GM21529 (cell line): ENCODE measurements around the gene NR1D2.
"Not testable (repeated sequence)": the region's sequence is repeated elsewhere in the genome, so short reads cannot be mapped to it uniquely, and the experiment has no call there.

Experiments used
- ATAC-seq: cut with Tn5 transposase; IDR thresholded peaks from one replicate; pipeline ENCODE4 v1.9.1; 2021; ENCODE audit not compliant: unreplicated experiment

Gene NR1D2

DNA sequence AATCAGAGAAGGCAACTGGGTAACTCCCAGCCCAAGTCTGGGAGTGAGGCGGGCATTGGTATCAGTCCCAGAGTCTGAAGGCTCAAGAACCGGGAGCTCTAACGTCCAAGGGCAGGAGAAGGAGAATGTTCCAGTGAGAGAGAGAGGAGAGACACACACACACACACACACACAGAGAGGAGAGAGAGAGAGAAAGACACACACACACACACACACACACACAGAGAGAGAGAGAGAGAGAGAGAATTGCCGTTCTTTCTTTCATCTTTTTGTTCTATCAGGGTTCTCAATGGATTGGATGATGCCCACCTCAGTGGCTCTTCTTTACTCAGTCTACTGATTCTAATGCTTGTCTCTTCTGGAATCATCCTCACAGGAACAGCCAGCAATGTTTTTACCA lies 57.0 kb downstream of the NR1D2 start:
- ATAC-seq, result no peak

DNA sequence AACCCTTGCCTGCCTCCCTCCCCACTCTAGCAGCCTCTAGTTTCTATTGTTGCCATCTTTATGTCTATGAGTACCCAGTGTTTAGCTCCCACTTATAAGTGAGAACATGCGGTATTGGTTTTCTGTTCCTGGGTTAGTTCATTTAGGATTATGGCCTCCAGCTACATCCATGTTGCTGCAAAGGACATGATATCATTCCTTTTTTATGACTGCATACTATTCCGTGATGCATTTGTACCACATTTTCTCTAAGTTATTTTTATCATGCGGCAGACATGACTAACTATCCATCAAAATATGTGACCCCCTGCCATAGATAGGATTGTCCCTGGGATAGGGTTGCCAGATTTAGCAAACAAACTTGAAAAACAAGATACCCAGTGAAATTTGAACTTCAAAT lies 58.4 kb downstream of the NR1D2 start:
- no peak for ATAC-seq

DNA sequence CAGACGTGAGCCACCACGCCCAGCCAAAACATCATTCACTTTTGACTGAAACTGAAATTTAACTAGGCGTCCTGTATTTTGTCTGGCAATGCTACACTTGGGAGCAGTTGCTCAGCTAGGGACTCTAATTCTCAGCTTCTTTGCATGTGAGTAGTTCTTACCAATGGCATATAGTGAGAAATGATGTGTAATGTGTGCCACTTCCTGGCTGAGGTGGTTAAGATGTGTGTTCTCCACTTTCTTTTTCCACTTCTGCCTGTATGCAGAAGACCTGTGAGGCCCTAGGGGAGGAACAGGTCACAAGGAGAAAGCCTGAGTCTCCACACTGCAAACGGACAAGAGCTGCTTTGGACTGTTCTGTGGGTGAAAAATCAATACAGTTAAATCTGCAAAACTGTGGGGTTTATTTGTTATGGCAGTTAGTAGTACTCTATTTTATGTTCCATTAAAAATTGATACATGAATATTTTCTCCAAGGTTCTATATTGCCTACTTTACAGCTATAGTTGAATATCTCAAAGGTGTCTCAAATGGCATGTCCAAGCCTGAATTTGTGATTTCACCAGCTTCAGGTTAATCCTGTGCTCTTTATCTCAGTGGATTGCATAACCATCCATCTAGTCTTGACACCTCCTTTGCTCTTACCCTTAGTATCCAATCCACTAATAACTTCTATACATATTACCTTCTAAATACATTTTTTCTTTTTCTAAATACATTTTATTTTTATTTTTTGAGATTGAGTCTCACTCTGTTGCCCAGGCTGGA lies 59.3 kb downstream of the NR1D2 start:
- peak; percentile 81 for ATAC-seq

DNA sequence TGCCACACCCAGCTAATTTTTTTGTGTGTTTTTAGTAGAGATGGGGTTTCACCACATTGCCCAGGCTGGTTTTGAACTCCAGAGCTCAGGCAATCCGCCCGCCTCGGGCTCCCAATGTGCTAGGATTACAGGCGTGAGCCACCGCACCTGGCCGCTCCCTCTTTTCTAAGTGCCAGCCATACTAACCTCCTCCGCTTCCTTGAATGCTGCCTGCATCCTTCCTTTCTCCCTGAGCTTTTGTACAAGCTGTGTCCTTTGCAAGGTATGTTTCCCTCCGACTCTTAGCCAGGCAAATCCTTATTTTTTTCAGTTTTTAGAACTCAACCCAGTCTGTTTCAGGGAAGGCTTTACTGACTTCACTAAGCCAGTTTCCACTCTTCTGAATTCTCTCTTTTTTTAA lies 60.6 kb downstream of the NR1D2 start:
- ATAC-seq, result no peak

- ATAC-seq, result not testable (repeated sequence)
Observed at GRCh38 chr3:24010834-24011233, 65.7 kb downstream of the NR1D2 start.

DNA sequence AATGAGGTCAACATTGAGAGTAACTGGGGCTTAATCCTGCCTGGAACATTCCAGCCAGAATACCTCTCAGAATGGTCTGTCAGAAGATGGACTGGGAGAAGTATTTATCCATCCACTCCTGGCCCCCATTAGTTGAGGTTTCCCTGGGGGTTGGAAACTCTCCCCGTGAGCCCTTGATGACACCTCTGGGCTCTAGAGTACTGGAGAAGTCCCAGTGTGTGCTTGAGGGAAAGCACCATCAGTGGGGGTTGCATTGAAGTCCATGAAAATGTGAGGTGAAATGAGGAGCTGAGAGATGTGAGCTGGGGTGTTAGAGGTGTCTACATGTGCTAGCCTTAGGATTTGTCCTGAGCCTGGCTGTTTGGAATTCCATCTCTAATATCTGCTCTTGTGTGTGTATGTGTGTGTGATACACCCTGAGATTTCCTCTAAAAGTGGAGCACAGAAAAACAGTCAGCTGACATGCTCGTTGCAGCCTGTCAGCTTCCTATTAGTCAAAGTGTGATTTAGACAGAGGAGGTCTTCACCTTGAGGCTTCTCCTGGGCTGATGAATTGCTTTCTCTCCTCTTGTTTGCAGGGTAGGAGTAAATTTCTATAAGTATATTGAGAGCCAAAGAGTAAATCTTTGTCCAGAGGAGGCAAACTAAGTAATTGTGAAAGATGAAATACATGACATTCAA lies 67.6 kb downstream of the NR1D2 start:
- ATAC-seq, result peak; percentile 75

DNA sequence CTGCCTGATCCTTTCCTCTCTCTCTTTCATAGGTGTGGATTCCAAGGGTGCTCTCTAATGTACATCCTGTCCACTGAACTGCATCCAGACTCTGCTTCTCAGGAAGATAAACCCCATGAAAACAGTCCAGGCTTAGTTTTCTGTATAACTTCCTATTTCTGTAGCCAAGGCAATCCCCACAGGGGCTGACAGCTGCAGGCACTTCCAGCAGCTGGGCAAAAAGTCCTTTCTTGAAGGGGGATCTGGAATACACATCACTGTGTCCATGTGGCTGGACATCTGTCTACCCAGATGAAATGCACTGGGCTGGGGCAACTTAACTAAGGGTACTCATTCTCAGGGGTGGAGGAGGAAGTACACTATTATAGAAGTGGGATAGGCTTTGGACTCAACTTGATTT lies 72.2 kb downstream of the NR1D2 start:
- ATAC-seq, result no peak

DNA sequence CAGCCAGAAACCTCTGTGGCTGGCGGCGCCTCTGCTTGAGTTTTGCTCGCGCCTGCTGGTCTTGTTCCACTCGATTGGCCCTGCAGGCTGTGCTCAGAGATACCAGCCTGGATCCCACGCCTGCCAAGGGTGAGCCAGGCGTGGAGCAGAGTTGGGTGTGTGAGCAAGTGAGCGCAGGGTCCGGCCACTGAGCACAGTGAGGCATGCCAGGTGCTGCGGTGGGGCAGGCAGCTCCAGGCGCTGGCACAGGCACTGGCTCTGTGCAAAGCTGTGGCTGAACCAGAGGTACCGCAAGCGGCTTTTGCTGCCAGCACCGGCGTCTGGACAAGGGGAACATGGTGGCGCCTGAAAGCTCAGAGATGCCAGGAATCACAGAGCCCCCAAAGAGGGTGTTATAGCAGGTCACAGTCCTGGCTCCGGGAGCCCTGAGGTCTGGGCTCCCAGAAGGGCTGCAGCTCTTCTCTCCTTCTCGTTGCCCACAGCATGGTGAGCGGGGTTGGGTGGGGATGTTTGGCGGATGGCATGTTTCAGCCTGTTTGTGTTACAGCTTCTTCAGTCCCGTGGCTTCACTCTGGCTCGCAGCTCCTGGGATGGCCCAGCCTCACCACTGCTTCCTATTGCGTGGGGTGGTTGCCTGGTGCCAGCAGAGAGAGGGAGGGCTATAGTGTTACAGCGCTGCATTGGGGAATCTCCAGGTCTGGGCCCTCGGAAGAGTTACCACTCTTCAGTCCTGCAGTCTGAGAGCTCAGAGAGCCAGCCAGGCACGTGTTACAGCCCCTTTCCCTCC lies 73.9 kb downstream of the NR1D2 start:
- ATAC-seq, result no peak

DNA sequence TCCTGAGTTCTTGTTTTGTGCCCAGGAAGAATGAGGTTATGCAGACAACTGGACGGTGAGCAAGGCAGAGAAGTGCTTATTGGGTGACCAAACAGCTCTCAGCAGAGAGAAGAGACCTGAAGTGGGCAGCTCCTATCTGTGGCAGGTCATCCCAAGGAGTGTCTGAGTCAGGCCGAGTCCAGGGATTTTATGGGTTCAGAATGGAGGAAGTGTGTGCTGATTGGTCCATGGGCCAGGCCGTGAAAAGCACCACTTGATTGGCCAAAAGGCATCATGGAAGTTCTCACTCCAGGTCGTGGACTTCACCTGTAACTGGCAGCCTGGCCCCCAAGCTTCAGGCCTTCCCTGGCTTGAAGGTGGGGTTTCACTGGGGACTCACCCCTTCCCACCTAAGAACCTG lies 74.5 kb downstream of the NR1D2 start:
- ATAC-seq, result no peak

GRCh38 chr3:24020036-24020691 lies 75.1 kb downstream of the NR1D2 start:
- ATAC-seq, result no peak

- no peak for ATAC-seq
Observed at GRCh38 chr3:24023197-24023596, 78.1 kb downstream of the NR1D2 start.

DNA sequence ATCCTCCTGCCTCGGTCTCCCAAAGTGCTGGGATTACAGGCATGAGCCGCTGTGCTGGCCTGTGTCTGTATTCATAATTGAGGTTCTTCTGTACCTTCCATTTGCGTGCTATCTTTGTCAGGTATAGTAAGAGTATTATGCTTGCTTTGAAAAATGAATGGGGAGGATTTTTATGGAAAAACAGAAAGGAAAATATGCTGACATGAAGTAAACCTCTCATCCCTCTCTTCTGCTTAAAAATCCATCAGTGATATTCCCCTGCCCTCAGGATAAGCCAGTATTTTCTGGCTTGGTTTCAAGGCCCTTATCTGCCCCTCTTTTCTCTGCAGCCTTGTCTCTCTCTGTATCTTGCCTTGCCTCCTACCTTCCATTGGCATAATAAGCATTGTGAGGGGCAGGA lies 80.7 kb downstream of the NR1D2 start:
- ATAC-seq, result no peak

GRCh38 chr3:24026665-24027064 lies 81.6 kb downstream of the NR1D2 start:
- not testable (repeated sequence) for ATAC-seq

- ATAC-seq, result no peak
Observed at GRCh38 chr3:24027946-24028345, 82.9 kb downstream of the NR1D2 start.
